Upper lobe of left lung (tissue), 4 donors: ENCODE data around the gene MYO15A.

Experiments
- CTCF ChIP-seq, 6 experiments: fragments of 450-650 bp in 4 of 6; fragments of 200-600 bp in 2 of 6; sonication (generic) in 2 of 6; IDR thresholded peaks; one replicate each; pipeline ENCODE4 v1.5.1; 2016 to 2019; ENCODE audit warnings: antibody characterized with exemption in 6 of 6
- POLR2A ChIP-seq, 4 donors: fragments of 450-650 bp; IDR thresholded peaks; one replicate each; pipeline ENCODE4 v1.5.1; 2016 to 2017; ENCODE audit warnings: antibody characterized with exemption in 4 of 4, mild to moderate bottlenecking in 2 of 4

DNA sequence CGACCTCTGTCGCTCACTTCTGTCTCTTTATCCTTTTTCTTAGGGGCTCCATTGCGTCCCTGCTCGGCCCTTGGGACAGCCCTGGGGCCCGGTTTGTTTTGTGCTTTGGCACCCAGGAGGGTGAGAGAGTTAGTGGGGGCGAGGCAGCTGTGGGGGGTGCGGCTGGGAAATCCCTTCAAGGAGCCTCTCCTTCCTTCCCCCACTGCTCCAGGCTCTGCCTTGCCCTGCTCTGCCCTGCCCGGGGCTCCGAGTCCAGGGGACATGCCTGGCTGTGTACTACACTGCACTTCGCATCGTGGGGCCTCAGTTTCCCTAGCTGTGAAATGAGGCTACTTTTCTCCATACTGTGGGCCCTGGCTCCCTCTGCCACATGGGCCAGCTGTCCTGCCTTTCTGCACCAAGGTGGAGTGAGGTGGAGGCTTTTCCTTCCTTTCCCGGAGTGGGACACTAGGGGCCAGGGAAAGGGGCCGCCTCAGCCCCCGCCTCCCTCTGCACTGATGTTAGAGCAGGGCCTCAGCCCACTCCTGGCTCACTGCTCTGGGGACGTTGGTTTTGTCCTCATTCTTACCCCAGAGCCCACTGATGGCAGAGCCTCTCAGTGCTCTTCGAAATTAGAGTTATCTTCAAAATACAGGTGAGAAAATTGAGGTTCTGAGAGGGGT, 117.9 kb downstream of the MYO15A start:
- TF ChIP-seq CTCF (IDR thresholded peaks at IDR 0.05) (no peak), POLR2A (IDR thresholded peaks at IDR 0.05) (no peak)
